Activated CD8-positive, alpha-beta T cell treated with anti-CD3 and anti-CD28 coated beads for 36 hours (primary cell): ENCODE measurements around the gene GATD1. TPM values are rescaled to one million over a fixed set of nuclear protein-coding genes. Genes with fewer than 3 reads are reported as not detected.

Experiments
- ATAC-seq: fragments of 200-7000 bp; cut with Tn5 transposase; one replicate; pipeline ENCODE4 v1.10.0; 2021; ENCODE audit warnings: mild to moderate bottlenecking, moderate library complexity
- CTCF ChIA-PET: fragments of 350-600 bp; sonication (Branson Sonifier 250); formaldehyde crosslinking; loops from one replicate; lab custom pipeline; 2021; ENCODE audit warnings: antibody characterized with exemption; lab: Charles Lee
- POLR2A ChIA-PET: fragments of 350-600 bp; sonication (Branson Sonifier 250); formaldehyde crosslinking; loops from one replicate; lab custom pipeline; 2021; ENCODE audit warnings: antibody characterized with exemption; lab: Charles Lee
- DNase-seq: peaks from one replicate; pipeline ENCODE4 v3.0.0-alpha.2; 2020
- H3K27ac Mint-ChIP-seq: one replicate; pipeline ENCODE4 v1.8.0; 2021; ENCODE audit warnings: mild to moderate bottlenecking, mixed read lengths
- H3K27me3 Mint-ChIP-seq: one replicate; pipeline ENCODE4 v1.8.0; 2021; ENCODE audit warnings: mixed read lengths
- H3K36me3 Mint-ChIP-seq: one replicate; pipeline ENCODE4 v1.8.0; 2021; ENCODE audit warnings: low read depth, mixed read lengths
- H3K4me1 Mint-ChIP-seq: one replicate; pipeline ENCODE4 v1.8.0; 2021; ENCODE audit warnings: low read depth, mixed read lengths
- H3K4me3 Mint-ChIP-seq: one replicate; pipeline ENCODE4 v1.8.0; 2021; ENCODE audit warnings: mild to moderate bottlenecking, moderate library complexity, mixed read lengths
- H3K9me3 Mint-ChIP-seq: one replicate; pipeline ENCODE4 v1.8.0; 2021; ENCODE audit warnings: mixed read lengths
- intact Hi-C: fragments of 100-400 bp; cut with micrococcal nuclease; formaldehyde crosslinking; loops from one replicate; pipeline ENCODE4 v1.10.0; 2022
- total RNA-seq, 2 experiments: library from RNA; stranded (reverse); gene quantifications; one replicate each; pipeline ENCODE4 v1.2.3, GENCODE V29; 2021
- TF ChIP-seq, protein P1 (sequence below): fragments of 200-600 bp; IDR thresholded peaks from one replicate; pipeline ENCODE4 v1.8.0; 2022; ENCODE audit warnings: antibody characterized with exemption, mild to moderate bottlenecking

Gene GATD1
- total RNA-seq, 2 experiments from 2014 or later: 45.8 to 48.8 TPM

DNA sequence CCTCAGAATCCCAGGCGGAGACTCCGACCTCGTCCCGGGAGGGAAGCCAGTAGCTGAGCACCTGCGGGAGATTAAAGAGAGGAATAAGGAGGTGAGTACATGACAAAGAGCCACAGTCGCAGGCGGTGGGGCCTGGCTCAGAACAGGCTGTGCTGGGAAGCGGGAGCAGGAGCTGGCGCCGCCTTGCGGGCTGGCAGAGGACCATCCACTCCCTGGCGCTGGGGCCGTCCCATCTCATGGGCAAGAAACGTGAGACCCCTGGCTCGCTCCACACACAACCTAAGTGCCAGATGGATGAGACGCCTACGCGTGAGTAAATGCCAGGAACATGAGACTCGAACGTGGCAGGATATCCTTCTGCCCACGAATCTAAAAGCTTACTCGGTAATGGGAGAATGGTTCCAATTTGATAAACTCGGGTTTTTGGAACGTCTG lies 6.3 kb upstream of the GATD1 start:
- peak; percentile 49 for DNase-seq
- ATAC-seq: peak; percentile 58
- Mint-ChIP-seq H3K27ac (no peak overlapping the region), H3K9me3 (no peaks in the 10 kb centered on the region), H3K36me3 (peaks cover 7% of the 10 kb centered on the region), H3K27me3 (no peaks in the 10 kb centered on the region), H3K4me3 (no peak overlapping the region), H3K4me1 (peaks cover 21% of the 10 kb centered on the region)
- ChIA-PET CTCF (interaction anchor here (0.6 to 1.5 kb wide), 4 partner anchors 12 to 88 kb away, joined by 3 to 4 read pairs (median 4); partner anchors contain the start of genes DEAF1 and TMEM80), POLR2A (interaction anchor here (0.8 to 1.1 kb wide), 3 partner anchors 8 to 19 kb away, joined by 3 read pairs; no protein-coding TSS in a partner anchor)
- intact Hi-C loops: no loop called here
- TF ChIP-seq, protein P1, sequence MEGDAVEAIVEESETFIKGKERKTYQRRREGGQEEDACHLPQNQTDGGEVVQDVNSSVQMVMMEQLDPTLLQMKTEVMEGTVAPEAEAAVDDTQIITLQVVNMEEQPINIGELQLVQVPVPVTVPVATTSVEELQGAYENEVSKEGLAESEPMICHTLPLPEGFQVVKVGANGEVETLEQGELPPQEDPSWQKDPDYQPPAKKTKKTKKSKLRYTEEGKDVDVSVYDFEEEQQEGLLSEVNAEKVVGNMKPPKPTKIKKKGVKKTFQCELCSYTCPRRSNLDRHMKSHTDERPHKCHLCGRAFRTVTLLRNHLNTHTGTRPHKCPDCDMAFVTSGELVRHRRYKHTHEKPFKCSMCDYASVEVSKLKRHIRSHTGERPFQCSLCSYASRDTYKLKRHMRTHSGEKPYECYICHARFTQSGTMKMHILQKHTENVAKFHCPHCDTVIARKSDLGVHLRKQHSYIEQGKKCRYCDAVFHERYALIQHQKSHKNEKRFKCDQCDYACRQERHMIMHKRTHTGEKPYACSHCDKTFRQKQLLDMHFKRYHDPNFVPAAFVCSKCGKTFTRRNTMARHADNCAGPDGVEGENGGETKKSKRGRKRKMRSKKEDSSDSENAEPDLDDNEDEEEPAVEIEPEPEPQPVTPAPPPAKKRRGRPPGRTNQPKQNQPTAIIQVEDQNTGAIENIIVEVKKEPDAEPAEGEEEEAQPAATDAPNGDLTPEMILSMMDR: peak; percentile 56

DNA sequence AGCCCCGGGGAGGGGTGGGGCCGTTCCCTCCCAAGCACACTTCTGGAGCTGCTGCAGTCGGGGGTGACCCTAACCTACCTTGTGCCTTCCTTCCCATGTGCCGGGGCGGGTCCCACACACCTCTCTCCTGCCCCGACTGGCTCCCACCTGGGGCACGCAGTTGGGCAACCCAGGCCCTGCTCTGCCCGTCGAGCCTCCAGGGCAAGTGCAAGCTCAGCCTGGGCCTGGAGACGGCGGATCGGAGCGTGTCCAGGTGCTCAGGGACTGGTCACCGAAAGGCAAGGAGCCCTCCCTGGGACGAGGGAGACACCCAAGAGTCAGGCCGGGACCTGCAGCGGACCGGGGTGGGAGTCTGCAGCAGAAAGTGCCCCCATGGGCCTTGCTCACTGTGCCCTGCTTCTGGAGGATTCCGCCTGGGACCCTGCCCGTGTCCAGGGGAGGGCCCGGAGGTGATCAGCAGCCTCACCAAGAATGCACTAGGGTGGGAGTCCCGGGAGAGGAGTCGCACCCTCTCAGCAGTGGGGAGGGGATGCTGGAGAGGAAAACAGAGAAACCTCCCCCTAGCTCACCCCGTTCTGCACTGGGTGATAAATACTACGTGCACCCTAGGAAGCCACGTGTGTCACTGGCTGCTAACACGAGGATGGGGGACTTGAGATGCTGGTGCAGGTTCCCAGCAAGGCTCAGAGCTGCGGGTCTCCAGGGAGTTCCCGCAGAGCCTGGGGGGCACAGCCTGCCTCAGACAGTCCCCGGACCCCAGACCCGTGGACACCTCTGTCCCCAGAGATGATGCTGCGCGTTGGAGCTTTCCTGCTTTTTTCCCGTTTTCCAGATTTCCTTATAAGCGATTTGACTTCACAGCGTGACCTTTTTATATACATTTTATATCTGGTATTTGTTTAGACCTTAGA lies 5.2 kb upstream of the GATD1 start:
- DNase-seq: no peak
- Mint-ChIP-seq H3K36me3 (peaks cover 7% of the 10 kb centered on the region), H3K4me1 (peaks cover 15% of the 10 kb centered on the region), H3K27me3 (no peaks in the 10 kb centered on the region), H3K4me3 (no peak overlapping the region), H3K27ac (no peak overlapping the region), H3K9me3 (no peaks in the 10 kb centered on the region)
- TF ChIP-seq, protein P1: no peak
- ChIA-PET POLR2A (interaction anchor here (0.8 to 0.9 kb wide), 2 partner anchors 14 to 18 kb away, joined by 3 read pairs; no protein-coding TSS in a partner anchor), CTCF (interaction anchor here (1.5 kb wide), 1 partner anchor 87 kb away, joined by 4 read pairs; the partner anchor contains the start of genes DEAF1 and TMEM80)
- intact Hi-C loops: no loop called here
- ATAC-seq: no peak

GRCh38 chr11:779955-780532 lies 2.8 kb upstream of the GATD1 start:
- ATAC-seq: no peak
- intact Hi-C loops: no loop called here
- Mint-ChIP-seq H3K4me1 (peaks cover 26% of the 10 kb centered on the region), H3K4me3 (no peak overlapping the region), H3K9me3 (no peaks in the 10 kb centered on the region), H3K36me3 (peaks cover 12% of the 10 kb centered on the region), H3K27ac (no peak overlapping the region), H3K27me3 (no peaks in the 10 kb centered on the region)
- ChIA-PET POLR2A (interaction anchor here (1.2 to 2.0 kb wide), 2 partner anchors 10 to 16 kb away, joined by 3 to 10 read pairs; partner anchors contain the start of gene CEND1), CTCF (no interaction called here)
- DNase-seq: no peak
- TF ChIP-seq, protein P1: no peak

GRCh38 chr11:778976-779954 lies 2.0 kb upstream of the GATD1 start:
- CTCF ChIA-PET: no interaction called here
- Mint-ChIP-seq H3K36me3 (peaks cover 14% of the 10 kb centered on the region), H3K4me1 (peaks cover 30% of the 10 kb centered on the region)

More at GRCh38 chr11:778976-779954, 2.0 kb upstream of the GATD1 start:
- peak overlapping the region; percentile 40 for H3K4me3 Mint-ChIP-seq
- intact Hi-C loops: no loop called here
- DNase-seq: no peak
- H3K9me3 Mint-ChIP-seq: no peaks in the 10 kb centered on the region
- ATAC-seq: no peak
- TF ChIP-seq, protein P1: no peak
- no peak overlapping the region for H3K27ac Mint-ChIP-seq
- no peaks in the 10 kb centered on the region for H3K27me3 Mint-ChIP-seq
- POLR2A ChIA-PET: interaction anchor here (1.2 to 3.8 kb wide), 3 partner anchors 8 to 17 kb away, joined by 3 to 21 read pairs (median 10); partner anchors contain the start of gene CEND1
